Duodenal mucosa (tissue), 2 donors: ENCODE results near the gene GPA33.

Source experiments
- H3K27ac ChIP-seq: one replicate; pipeline ENCODE4 v1.7.0; 2013; ENCODE audit warnings: low read depth, low read length
- H3K27me3 ChIP-seq, 2 donors: one replicate each; pipeline ENCODE4 v1.7.0; 2013; ENCODE audit warnings: low read length in 2 of 2, control low read depth in 1 of 2; ENCODE audit not compliant: insufficient read depth in 2 of 2, control insufficient read depth in 1 of 2
- H3K36me3 ChIP-seq, 2 donors: one replicate each; pipeline ENCODE4 v1.7.0; 2013; ENCODE audit warnings: low read length in 2 of 2, control low read depth in 1 of 2; ENCODE audit not compliant: insufficient read depth in 2 of 2, control insufficient read depth in 1 of 2
- H3K4me1 ChIP-seq, 2 donors: one replicate each; pipeline ENCODE4 v1.7.0; 2013; ENCODE audit warnings: low read length in 2 of 2, control low read depth in 1 of 2; ENCODE audit not compliant: insufficient read depth in 2 of 2, control insufficient read depth in 1 of 2
- H3K4me3 ChIP-seq, 2 donors: one replicate each; pipeline ENCODE4 v1.7.0; 2013; ENCODE audit warnings: low read length in 2 of 2, low read depth in 1 of 2
- H3K9ac ChIP-seq, 2 donors: one replicate each; pipeline ENCODE4 v1.7.0; 2013; ENCODE audit warnings: low read length in 2 of 2, low read depth in 1 of 2
- H3K9me3 ChIP-seq, 2 donors: one replicate each; pipeline ENCODE4 v1.7.0; 2013; ENCODE audit warnings: low read length in 2 of 2, control low read depth in 1 of 2; ENCODE audit not compliant: control insufficient read depth in 1 of 2

GPA33 gene, protein sequence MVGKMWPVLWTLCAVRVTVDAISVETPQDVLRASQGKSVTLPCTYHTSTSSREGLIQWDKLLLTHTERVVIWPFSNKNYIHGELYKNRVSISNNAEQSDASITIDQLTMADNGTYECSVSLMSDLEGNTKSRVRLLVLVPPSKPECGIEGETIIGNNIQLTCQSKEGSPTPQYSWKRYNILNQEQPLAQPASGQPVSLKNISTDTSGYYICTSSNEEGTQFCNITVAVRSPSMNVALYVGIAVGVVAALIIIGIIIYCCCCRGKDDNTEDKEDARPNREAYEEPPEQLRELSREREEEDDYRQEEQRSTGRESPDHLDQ

DNA sequence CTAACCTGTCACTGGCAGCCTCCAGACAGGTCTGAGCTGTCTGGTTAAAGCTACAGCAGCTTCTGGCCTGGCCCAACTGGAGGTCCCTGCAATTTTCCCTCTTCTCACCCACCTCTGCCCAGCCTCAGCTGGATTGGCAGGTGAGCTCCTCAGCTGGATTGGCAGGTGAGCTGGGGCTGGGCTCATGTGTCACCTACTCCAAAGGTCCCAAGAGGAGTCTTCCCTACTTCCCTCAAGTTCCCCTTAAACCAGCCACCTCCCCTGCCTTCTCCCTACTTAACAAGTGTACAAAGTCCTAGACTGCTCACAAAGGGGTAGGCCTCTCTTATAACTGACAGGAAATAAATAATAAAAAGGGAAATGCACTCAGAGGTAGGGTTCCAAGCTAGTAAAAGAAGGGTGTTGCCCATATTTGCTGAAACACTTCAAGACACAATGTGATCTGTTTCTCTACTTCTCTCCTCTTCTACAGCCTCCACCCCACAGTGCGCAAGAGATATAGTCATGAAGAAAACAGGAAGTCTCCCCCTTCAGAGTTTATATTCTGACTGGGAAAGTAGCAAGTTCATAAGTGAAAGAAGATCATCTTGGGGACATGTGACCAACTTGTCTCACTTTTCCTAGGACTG, at the start of gene GPA33:
TSS of gene GPA33 (minus strand) at position 64 of the 629 bp plus-strand sequence. CDS start 90 bp downstream, outside the sequence.
- H3K4me3 ChIP-seq = peak within 1 kb of the TSS; percentile 66 to 79
- peak within 1 kb of the TSS; percentile 79 to 91 for H3K9ac ChIP-seq
- no peaks in the 10 kb centered on the region for H3K36me3 ChIP-seq
- no peaks in the 10 kb centered on the region for H3K9me3 ChIP-seq
- H3K4me1 ChIP-seq = peaks cover 26 to 53% of the 10 kb centered on the region in 2 donors
- H3K27ac ChIP-seq = peak within 1 kb of the TSS; percentile 82
- H3K27me3 ChIP-seq = no peaks in the 10 kb centered on the region

DNA sequence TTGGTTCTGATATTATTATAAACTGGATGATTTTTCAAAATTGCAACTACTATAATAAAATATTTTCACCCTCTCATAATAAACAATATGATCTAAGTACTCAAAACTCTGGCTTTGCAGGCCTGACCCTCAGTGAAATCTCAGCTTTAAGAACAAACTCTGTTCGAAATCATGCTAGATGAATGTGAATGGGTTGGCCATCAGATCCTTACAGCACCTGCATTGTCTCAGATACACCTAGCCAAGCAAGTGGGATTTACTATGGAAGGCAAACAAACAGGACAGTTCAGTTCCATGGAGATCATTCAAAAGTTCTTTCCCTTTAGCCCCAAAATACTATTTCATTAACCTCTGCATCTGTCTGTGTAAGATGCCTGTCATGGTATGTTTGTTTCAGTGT, 48.5 kb upstream of the GPA33 start:
- H3K27me3 ChIP-seq = peaks cover 0 to 4% of the 10 kb centered on the region in 2 donors
- no peaks in the 10 kb centered on the region for H3K9me3 ChIP-seq
- no peak overlapping the region for H3K27ac ChIP-seq
- H3K4me1 ChIP-seq = peaks cover 4 to 6% of the 10 kb centered on the region in 2 donors
- H3K9ac ChIP-seq = no peak overlapping the region
- H3K36me3 ChIP-seq = no peaks in the 10 kb centered on the region
- H3K4me3 ChIP-seq = no peak overlapping the region

DNA sequence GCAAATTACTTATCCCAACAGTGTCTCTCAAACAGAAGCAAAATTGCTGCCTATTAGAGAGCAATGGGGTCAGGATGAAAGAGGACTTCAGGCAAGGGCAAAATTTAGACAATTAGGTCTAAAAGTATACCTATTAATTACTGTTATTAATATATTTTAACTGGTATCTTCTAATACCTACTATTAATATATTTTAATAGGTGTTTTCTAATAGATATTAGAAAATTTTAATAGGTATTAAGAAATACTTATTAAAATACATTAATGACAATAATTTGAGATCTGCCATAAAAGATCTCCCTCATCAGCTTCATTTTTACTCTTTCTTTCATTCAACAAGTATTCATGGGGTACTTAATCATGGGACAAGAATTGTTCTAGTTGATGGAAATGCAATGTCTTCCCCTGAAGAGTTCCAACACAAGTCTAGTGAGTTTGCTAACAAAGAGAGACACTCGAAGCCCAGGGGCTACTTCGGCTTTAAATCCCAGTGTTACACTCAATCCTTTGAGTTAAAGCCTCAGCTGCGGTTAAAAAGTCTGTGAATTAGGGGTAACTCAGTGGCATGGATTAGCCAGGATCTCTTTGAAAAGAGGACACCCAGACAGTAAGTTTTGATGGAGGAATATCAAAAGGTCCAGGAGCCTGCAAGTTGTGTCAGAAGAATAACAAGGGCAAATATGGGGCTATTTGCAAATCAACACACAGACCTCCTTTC, 47.8 kb upstream of the GPA33 start:
- Histone ChIP-seq H3K27ac (no peak overlapping the region), H3K4me1 (peaks cover 4 to 6% of the 10 kb centered on the region in 2 donors), H3K9ac (no peak overlapping the region), H3K27me3 (peaks cover 0 to 4% of the 10 kb centered on the region in 2 donors), H3K36me3 (no peaks in the 10 kb centered on the region), H3K9me3 (no peaks in the 10 kb centered on the region), H3K4me3 (no peak overlapping the region)

DNA sequence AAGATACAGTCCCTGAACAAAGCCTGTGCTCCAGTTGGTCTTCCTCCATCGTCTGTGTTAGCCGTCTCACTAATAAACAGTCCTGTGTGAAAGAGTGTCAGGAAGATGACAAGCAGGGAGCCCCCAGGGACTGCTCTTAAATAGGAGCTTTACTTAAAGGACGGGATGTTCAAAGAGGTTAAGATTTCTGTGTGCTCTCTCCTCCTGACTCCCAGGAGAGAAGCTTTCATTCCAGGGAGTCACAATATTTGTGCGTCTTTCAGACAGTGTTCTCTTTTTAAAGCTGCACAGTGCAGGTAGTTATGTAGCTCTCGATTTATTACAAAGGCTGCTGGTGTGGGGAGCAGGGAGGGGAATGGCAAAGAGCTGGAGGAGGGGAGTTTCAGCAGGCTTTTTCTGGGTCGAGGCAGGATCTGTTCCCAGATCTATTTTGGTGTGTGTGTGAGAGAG, 47.2 kb upstream of the GPA33 start:
- peaks cover 0 to 4% of the 10 kb centered on the region in 2 donors for H3K27me3 ChIP-seq
- no peak overlapping the region for H3K9ac ChIP-seq
- no peaks in the 10 kb centered on the region for H3K9me3 ChIP-seq
- no peak overlapping the region for H3K4me3 ChIP-seq
- no peak overlapping the region for H3K27ac ChIP-seq
- H3K36me3 ChIP-seq = no peaks in the 10 kb centered on the region
- H3K4me1 ChIP-seq = peaks cover 4 to 6% of the 10 kb centered on the region in 2 donors

DNA sequence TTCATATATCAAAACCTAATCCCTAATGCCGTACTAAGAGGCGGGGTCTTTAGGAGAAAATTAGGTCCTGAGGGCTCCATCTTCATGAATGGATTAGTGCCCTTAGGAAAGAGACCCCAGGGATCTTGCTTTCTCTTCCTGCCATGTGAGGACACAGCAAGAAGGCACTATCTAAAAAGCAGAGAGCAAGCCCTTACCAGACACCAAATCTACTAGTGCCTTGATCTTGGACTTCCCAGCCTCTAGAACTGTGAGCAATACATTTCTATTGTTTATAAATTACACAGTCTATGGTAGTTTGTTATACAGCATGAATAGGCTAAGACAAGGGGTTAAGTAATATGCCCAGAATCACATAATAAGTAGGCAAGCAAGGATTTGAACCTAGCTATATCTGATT, 46.6 kb upstream of the GPA33 start:
- Histone ChIP-seq H3K4me1 (peaks cover 4 to 6% of the 10 kb centered on the region in 2 donors), H3K9me3 (no peaks in the 10 kb centered on the region), H3K36me3 (no peaks in the 10 kb centered on the region), H3K27ac (no peak overlapping the region), H3K27me3 (peaks cover 0 to 4% of the 10 kb centered on the region in 2 donors), H3K4me3 (no peak overlapping the region), H3K9ac (no peak overlapping the region)

DNA sequence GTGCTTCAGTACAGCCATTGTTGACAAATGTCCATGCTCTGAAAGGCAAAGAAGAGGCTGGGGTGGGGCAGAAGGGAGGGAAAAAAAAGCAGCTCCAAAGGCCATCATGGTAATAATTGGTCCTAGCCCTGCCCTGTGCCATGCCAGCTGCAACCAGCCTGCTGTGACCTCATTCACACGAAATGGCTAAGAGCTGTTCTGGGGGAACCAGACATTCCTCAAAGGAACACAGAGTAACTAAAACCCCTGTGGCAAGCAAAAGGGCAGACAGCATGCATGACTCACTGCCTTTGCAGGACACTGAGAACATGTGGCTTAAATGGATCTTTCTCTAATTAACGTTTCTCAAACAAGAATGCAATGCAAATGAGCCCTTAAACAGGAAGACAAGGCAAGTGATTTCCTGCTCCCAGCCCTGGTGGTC, 46.0 kb upstream of the GPA33 start:
- Histone ChIP-seq H3K9me3 (no peaks in the 10 kb centered on the region), H3K4me1 (peaks cover 4 to 6% of the 10 kb centered on the region in 2 donors), H3K27me3 (peaks cover 0 to 4% of the 10 kb centered on the region in 2 donors), H3K9ac (no peak overlapping the region), H3K27ac (no peak overlapping the region), H3K36me3 (no peaks in the 10 kb centered on the region), H3K4me3 (no peak overlapping the region)

DNA sequence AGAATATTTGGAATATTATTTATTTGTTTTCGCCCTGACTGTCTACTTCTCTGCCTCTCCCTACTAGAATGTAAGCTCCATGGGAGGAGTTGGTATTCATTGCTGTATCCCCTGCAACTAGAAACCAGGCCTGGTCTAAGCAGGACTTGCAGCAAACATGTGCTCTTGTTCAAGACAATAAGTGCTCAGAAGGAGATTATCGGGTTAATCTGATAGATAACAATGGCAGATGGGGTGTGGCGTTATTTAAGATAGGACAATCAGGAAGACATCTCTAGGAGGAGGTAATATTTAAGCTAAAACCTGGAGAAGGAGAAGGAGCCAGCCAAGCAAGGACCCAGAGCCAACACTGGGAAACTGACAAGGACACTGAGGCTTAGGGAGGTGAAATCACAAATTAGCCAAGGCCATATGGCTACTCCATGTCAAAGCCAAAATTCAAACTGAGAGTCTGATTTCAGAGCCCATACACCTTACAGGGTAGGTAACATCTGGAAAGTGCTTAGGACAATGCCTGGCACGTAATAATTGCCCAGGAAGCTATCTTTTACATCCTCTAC, 45.2 kb upstream of the GPA33 start:
- Histone ChIP-seq H3K27ac (no peak overlapping the region), H3K9ac (no peak overlapping the region), H3K4me1 (peaks cover 4 to 6% of the 10 kb centered on the region in 2 donors), H3K27me3 (peaks cover 0 to 4% of the 10 kb centered on the region in 2 donors), H3K36me3 (no peaks in the 10 kb centered on the region), H3K4me3 (no peak overlapping the region), H3K9me3 (no peaks in the 10 kb centered on the region)

DNA sequence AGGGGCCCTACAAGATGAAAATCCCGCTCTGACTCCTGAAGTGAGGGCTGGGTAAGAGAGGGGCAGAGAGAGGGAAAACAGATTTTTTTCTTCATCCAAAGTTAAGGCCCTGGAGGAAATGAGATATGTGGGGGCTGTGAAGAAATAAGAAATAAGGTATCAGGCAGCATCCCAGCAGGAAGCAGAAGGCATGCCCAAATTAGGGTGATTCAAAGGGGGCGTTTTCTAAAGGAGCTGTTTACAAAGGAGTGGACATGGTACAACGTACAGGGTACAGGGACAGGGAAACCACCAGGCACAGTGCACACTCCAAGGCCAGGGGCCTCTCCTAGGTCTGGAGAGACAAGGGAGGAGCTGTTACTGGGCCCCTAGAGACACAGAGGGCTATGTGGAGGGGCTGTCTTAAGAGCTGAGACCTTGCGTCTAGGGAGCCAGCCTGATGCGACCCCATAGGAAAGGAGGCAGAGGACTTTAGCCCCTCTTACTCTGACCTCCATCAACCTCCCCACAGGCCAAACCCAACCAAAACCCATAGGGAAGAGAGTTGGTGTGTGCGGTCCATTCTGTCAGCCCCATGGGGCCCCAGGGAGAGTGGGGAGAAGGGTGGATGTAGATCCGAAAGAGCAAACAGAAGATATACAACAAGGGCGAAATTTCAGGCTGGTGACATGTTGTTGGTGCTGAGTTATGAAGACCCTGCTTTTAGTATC, 42.3 kb upstream of the GPA33 start:
- Histone ChIP-seq H3K9ac (no peak overlapping the region), H3K36me3 (no peaks in the 10 kb centered on the region), H3K4me1 (peaks cover 4 to 6% of the 10 kb centered on the region in 2 donors), H3K9me3 (no peaks in the 10 kb centered on the region), H3K27ac (no peak overlapping the region), H3K27me3 (peaks cover 0 to 2% of the 10 kb centered on the region in 2 donors), H3K4me3 (no peak overlapping the region)

DNA sequence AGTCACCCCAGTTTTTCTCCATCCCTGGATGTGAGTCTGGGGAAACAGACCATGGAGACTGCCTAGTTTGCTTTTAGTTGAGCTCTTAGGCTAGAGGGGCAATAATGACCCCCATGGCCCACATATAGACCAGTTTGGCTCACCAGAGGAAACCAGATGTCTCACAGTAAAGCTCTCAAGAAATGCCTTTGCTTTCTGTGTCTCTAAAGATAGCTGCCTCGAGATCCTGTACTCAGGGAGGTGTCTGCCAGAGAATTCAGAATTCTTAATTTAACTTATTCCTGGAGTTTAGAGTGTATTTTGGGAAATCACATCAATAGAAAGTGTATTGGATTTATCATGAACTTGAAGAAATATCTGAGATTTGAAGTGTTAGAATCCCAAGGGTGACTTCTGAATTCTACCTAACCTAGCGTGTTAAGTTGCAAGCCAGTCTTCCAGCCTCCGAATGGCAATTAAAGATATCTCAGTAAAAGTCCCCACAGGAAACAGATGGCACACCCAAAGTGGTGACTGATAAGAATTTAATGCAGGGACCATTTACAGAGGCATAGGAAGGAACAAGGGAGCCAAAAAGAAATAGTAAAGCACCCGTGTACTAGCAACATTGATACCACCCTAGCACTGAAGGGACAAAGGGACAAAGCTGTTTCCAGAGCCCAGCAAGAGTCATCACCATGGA, 40.8 kb upstream of the GPA33 start:
- H3K4me3 ChIP-seq = no peak overlapping the region
- H3K9ac ChIP-seq = no peak overlapping the region
- H3K27me3 ChIP-seq = peaks cover 0 to 6% of the 10 kb centered on the region in 2 donors
- H3K36me3 ChIP-seq = no peaks in the 10 kb centered on the region
- peaks cover 4 to 6% of the 10 kb centered on the region in 2 donors for H3K4me1 ChIP-seq
- no peak overlapping the region for H3K27ac ChIP-seq
- no peaks in the 10 kb centered on the region for H3K9me3 ChIP-seq
